ENCODE measurements around the gene B3GNT9. TPM values are rescaled to one million over a fixed set of nuclear protein-coding genes. Genes with fewer than 3 reads are reported as not detected.

B3GNT9 gene
- total and polyA plus RNA-seq, 3 donors from 2014 or later, result 18.0 to 24.6 (median 18.6) TPM

DNA sequence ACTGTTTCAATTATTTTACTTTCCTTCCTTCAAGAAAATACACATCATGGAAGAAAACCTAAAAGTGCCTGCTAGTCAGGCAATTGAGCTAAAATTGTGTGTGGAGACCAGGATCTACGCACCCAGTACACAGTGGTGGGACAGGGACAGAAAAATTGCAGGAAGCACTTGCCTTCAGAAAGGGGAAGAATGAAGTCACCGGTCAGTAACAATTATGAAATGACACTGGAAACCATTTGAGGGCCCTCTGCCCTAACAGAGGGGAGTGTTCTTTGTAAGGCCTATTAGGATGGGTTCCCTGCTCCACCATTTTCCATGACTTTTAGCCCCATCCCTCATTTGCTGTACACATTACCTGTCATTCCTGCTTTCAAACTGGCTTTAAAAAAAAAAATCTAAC, 45.6 kb downstream of the B3GNT9 start:
- 75 to 83% methylated on average over 2 of the region's 2 CpGs for WGBS, 2 donors
- H3K27ac ChIP-seq, result peak overlapping the region; percentile 10 to 48

DNA sequence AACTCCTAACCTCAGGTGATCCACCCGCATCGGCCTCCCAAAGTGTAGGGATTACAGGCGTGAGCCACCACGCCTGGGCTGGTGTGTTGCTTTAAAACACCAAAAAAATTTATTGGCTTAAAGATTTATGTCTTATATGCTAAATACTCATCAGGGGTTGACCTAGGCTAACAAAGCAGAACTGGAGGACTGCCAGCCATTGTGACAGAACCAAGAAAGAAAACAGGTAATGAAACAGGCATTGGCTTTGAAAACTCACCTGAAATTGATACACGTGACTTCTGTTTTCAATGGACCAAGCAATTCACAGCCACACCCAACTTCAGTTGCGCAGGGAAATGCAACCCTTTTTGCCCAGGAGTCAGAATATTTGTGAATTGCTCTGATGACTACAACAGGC, 46.0 kb downstream of the B3GNT9 start:
- H3K4me1 ChIP-seq, result peaks cover 13% of the 10 kb centered on the region
- no peaks in the 10 kb centered on the region for H3K27me3 ChIP-seq
- H3K9me3 ChIP-seq, result no peaks in the 10 kb centered on the region
- WGBS, 2 donors, result 85 to 90% methylated on average over 6 of the region's 6 CpGs
- H3K27ac ChIP-seq, result no peak overlapping the region
- no peak for DNase-seq
- intact Hi-C loops (cut with DNase I; ENCODE audit: low total_unique reads), result no loop called here
- TF ChIP-seq POLR2A (IDR thresholded peaks at IDR 0.05), result no peak
- TF ChIP-seq, protein P1, sequence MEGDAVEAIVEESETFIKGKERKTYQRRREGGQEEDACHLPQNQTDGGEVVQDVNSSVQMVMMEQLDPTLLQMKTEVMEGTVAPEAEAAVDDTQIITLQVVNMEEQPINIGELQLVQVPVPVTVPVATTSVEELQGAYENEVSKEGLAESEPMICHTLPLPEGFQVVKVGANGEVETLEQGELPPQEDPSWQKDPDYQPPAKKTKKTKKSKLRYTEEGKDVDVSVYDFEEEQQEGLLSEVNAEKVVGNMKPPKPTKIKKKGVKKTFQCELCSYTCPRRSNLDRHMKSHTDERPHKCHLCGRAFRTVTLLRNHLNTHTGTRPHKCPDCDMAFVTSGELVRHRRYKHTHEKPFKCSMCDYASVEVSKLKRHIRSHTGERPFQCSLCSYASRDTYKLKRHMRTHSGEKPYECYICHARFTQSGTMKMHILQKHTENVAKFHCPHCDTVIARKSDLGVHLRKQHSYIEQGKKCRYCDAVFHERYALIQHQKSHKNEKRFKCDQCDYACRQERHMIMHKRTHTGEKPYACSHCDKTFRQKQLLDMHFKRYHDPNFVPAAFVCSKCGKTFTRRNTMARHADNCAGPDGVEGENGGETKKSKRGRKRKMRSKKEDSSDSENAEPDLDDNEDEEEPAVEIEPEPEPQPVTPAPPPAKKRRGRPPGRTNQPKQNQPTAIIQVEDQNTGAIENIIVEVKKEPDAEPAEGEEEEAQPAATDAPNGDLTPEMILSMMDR (IDR thresholded peaks at IDR 0.05), result no peak
- no peaks in the 10 kb centered on the region for H3K36me3 ChIP-seq (ENCODE audit: low read depth, missing control alignments)
- no peak overlapping the region for H3K4me3 ChIP-seq

More for the DNA sequence above, 45.6 kb downstream of the B3GNT9 start:
- no peak for DNase-seq
- Histone ChIP-seq H3K27me3 (no peaks in the 10 kb centered on the region), H3K9me3 (no peaks in the 10 kb centered on the region), H3K36me3 (ENCODE audit: low read depth, missing control alignments) (no peaks in the 10 kb centered on the region), H3K4me1 (peaks cover 13% of the 10 kb centered on the region), H3K4me3 (no peak overlapping the region)
- intact Hi-C loops (cut with DNase I; ENCODE audit: low total_unique reads), result no loop called here
- TF ChIP-seq, protein P1 (IDR thresholded peaks at IDR 0.05), result no peak
- TF ChIP-seq POLR2A (IDR thresholded peaks at IDR 0.05), result no peak

DNA sequence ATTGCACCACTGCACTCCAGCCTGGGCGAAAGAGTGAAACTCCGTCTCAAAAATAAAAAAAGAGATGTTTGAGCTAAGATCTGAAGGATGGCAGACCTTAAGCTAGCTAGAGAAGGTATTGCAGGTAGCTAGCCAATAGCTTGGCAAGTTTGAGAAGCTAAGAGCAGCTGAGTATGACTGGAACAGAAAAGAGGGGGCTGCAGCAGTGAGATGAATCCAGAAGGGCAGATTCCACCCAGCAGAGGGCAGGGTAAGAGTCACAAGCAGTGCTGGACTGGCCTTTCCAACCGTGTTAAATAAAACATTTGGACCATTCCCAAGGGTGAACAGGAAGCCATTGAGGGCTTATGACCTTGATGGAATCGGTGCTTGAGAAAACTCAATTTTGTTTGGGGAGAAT, 46.7 kb downstream of the B3GNT9 start:
- intact Hi-C loops (cut with DNase I; ENCODE audit: low total_unique reads), result no loop called here
- no peak for TF ChIP-seq POLR2A (IDR thresholded peaks at IDR 0.05)
- TF ChIP-seq, protein P1 (IDR thresholded peaks at IDR 0.05), result peak; percentile 10 to 29 (median 18)
- no peak overlapping the region for H3K4me3 ChIP-seq
- no peaks in the 10 kb centered on the region for H3K27me3 ChIP-seq
- H3K4me1 ChIP-seq, result peaks cover 9% of the 10 kb centered on the region
- peak; percentile 54 for DNase-seq
- no peaks in the 10 kb centered on the region for H3K9me3 ChIP-seq
- H3K36me3 ChIP-seq (ENCODE audit: low read depth, missing control alignments), result no peaks in the 10 kb centered on the region
- 58 to 60% methylated on average over 4 of the region's 4 CpGs for WGBS, 2 donors
- H3K27ac ChIP-seq, result no peak overlapping the region

DNA sequence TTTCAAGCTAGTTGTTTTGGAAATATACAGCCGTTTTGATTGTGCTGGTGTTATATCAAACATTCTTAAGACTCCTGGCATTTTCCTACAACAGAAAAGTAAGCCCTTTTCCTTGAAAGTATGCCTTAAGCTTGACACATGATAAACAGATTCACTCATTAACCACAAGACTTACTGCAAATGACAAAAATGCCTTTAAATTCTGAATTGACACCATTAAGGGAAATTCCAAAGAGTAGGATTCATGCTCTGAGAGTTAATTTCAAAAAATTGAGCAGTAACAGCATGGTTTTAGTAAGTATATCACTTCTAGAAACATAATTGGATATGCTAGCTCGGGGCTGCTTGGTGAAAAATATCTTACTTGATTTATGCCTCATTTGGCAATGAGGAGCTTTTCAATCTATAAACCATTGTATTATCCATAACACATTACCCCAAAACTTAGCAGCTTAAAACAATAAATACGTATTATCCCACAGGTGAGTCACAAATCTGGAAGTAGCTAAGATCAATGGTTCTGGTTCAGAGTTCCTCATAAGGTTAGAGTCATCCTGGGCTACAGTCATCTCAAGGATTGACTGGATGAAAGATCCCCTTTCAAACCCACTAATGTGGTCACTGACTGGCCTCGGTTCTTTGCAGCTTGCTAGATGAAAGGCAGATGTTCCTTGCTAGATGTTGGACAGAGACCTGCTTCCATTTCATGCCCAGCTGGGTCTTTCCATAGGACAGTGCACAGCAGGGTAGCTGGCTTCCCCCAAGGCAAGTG, 49.3 kb downstream of the B3GNT9 start:
- H3K4me3 ChIP-seq, result no peak overlapping the region
- no peaks in the 10 kb centered on the region for H3K36me3 ChIP-seq (ENCODE audit: low read depth, missing control alignments)
- H3K27ac ChIP-seq, result no peak overlapping the region
- H3K9me3 ChIP-seq, result no peaks in the 10 kb centered on the region
- intact Hi-C loops (cut with DNase I; ENCODE audit: low total_unique reads), result no loop called here
- WGBS, 2 donors, result 88 to 92% methylated on average over 4 of the region's 4 CpGs
- H3K27me3 ChIP-seq, result no peaks in the 10 kb centered on the region
- TF ChIP-seq, protein P1 (IDR thresholded peaks at IDR 0.05), result no peak
- TF ChIP-seq POLR2A (IDR thresholded peaks at IDR 0.05), result no peak
- no peak for DNase-seq
- peaks cover 6% of the 10 kb centered on the region for H3K4me1 ChIP-seq

All from testis (tissue), 3 donors.